Type B pancreatic cell (in vitro differentiated cells): ENCODE data around the gene MID1. TPM values are rescaled to one million over a fixed set of nuclear protein-coding genes. Genes with fewer than 3 reads are reported as not detected.

ENCODE experiments used
- DNase-seq: peaks from one replicate; pipeline ENCODE4 v3.0.0; 2021; ENCODE audit warnings: mixed read lengths; ENCODE audit not compliant: unreplicated experiment; ENCODE audit errors: extremely low spot score
- H3K27ac Mint-ChIP-seq: 2 replicates; pipeline ENCODE4 v1.8.0; 2021; ENCODE audit warnings: mild to moderate bottlenecking, mixed read lengths
- H3K27me3 Mint-ChIP-seq: 2 replicates; pipeline ENCODE4 v1.8.0; 2021; ENCODE audit warnings: mixed read lengths
- H3K36me3 Mint-ChIP-seq: 2 replicates; pipeline ENCODE4 v1.8.0; 2021; ENCODE audit warnings: mixed read lengths
- H3K4me1 Mint-ChIP-seq: one replicate; pipeline ENCODE4 v1.8.0; 2021; ENCODE audit warnings: mixed read lengths; ENCODE audit not compliant: unreplicated experiment
- H3K4me3 Mint-ChIP-seq: 2 replicates; pipeline ENCODE4 v1.8.0; 2021; ENCODE audit warnings: mild to moderate bottlenecking, mixed read lengths
- H3K9me3 Mint-ChIP-seq: 2 replicates; pipeline ENCODE4 v1.8.0; 2021; ENCODE audit warnings: mixed read lengths
- total RNA-seq: library from RNA; stranded (reverse); gene quantifications from 2 replicates; pipeline ENCODE4 v1.2.1, GENCODE V29; 2021; ENCODE audit warnings: low replicate concordance
- TF ChIP-seq, protein P1 (sequence below): fragments of 200-600 bp; sonication (generic); conservative IDR thresholded peaks from 2 replicates; pipeline ENCODE4 v1.5.0; 2021; ENCODE audit warnings: antibody characterized with exemption, mild to moderate bottlenecking

MID1 gene
- total RNA-seq, 1 donor from 2014 or later, result 52.7 TPM

- Mint-ChIP-seq H3K9me3 (no peaks in the 10 kb centered on the region), H3K27ac (no peak overlapping the region), H3K4me3 (no peak overlapping the region), H3K36me3 (no peaks in the 10 kb centered on the region), H3K27me3 (no peaks in the 10 kb centered on the region), H3K4me1 (no peaks in the 10 kb centered on the region)
- DNase-seq, result no peak
- TF ChIP-seq, protein P1, sequence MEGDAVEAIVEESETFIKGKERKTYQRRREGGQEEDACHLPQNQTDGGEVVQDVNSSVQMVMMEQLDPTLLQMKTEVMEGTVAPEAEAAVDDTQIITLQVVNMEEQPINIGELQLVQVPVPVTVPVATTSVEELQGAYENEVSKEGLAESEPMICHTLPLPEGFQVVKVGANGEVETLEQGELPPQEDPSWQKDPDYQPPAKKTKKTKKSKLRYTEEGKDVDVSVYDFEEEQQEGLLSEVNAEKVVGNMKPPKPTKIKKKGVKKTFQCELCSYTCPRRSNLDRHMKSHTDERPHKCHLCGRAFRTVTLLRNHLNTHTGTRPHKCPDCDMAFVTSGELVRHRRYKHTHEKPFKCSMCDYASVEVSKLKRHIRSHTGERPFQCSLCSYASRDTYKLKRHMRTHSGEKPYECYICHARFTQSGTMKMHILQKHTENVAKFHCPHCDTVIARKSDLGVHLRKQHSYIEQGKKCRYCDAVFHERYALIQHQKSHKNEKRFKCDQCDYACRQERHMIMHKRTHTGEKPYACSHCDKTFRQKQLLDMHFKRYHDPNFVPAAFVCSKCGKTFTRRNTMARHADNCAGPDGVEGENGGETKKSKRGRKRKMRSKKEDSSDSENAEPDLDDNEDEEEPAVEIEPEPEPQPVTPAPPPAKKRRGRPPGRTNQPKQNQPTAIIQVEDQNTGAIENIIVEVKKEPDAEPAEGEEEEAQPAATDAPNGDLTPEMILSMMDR, result no peak
Measured at GRCh38 chrX:10427249-10427648, 193.1 kb downstream of the MID1 start.

DNA sequence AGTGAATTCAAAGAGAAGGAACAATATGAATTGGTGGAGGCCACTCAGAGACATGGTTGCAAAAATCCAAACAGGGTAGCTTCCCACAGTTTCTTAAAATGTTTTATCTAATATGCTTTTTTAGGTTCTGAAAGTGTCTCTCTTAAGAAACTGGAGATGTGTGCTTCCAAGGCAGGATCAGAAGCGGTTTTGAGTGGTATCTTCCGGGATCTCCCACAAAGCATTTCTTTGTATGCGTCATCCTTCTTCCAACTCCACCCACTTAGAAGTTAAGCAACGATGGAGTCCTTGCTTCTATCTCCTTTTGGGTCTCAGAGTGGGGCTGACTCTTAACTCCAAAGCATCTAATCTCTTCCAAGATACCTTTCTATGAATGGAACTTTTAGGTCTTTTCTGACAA, 196.7 kb downstream of the MID1 start:
- DNase-seq, result no peak
- Mint-ChIP-seq H3K27ac (no peak overlapping the region), H3K27me3 (no peaks in the 10 kb centered on the region), H3K36me3 (no peaks in the 10 kb centered on the region), H3K4me1 (no peaks in the 10 kb centered on the region), H3K4me3 (no peak overlapping the region), H3K9me3 (no peaks in the 10 kb centered on the region)
- TF ChIP-seq, protein P1, result no peak

GRCh38 chrX:10420134-10420533, 200.3 kb downstream of the MID1 start:
- TF ChIP-seq, protein P1, result no peak
- DNase-seq, result no peak
- Mint-ChIP-seq H3K4me1 (no peaks in the 10 kb centered on the region), H3K9me3 (no peaks in the 10 kb centered on the region), H3K36me3 (no peaks in the 10 kb centered on the region), H3K27ac (no peak overlapping the region), H3K4me3 (no peak overlapping the region), H3K27me3 (no peaks in the 10 kb centered on the region)

DNA sequence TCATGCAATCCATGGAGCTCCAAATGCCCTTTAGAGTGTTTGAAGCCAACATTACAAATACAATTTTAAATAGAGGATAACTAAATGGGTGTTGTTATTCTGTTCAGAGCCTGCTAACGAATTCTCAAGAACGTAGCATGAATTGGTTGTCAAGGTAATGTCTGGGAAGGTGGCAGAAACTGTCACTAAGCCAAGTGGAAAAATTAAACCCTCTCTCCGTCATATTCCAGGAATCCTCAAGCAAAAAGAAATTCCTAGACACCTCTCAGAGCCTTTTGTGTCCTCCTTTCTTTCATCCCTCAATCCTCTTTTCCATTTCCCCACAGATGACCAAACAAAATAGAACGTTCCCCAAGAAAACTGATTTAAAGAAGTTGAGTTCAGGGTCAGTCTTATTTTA, 204.0 kb downstream of the MID1 start:
- TF ChIP-seq, protein P1, result no peak
- Mint-ChIP-seq H3K4me1 (no peaks in the 10 kb centered on the region), H3K27ac (no peak overlapping the region), H3K4me3 (no peak overlapping the region), H3K36me3 (no peaks in the 10 kb centered on the region), H3K9me3 (peaks cover 3% of the 10 kb centered on the region), H3K27me3 (no peaks in the 10 kb centered on the region)
- no peak for DNase-seq

- no peak overlapping the region for H3K4me3 Mint-ChIP-seq
- DNase-seq, result no peak
- TF ChIP-seq, protein P1, result no peak
- no peak overlapping the region for H3K27ac Mint-ChIP-seq
- peaks cover 3% of the 10 kb centered on the region for H3K9me3 Mint-ChIP-seq
- no peaks in the 10 kb centered on the region for H3K36me3 Mint-ChIP-seq
- no peaks in the 10 kb centered on the region for H3K4me1 Mint-ChIP-seq
- no peaks in the 10 kb centered on the region for H3K27me3 Mint-ChIP-seq
Measured at GRCh38 chrX:10415306-10416001, 204.9 kb downstream of the MID1 start.

GRCh38 chrX:10414862-10415261, 205.5 kb downstream of the MID1 start:
- H3K36me3 Mint-ChIP-seq, result no peaks in the 10 kb centered on the region
- H3K27ac Mint-ChIP-seq, result no peak overlapping the region
- no peak overlapping the region for H3K4me3 Mint-ChIP-seq
- peaks cover 3% of the 10 kb centered on the region for H3K9me3 Mint-ChIP-seq
- no peaks in the 10 kb centered on the region for H3K4me1 Mint-ChIP-seq
- no peak for DNase-seq
- TF ChIP-seq, protein P1, result no peak
- H3K27me3 Mint-ChIP-seq, result no peaks in the 10 kb centered on the region
